HG03469 (cell line): ENCODE results near the gene CACNA1C.
"Not testable (repeated sequence)": the region's sequence is repeated elsewhere in the genome, so short reads cannot be mapped to it uniquely, and the experiment has no call there.

Experiments
- ATAC-seq: cut with Tn5 transposase; IDR thresholded peaks from one replicate; pipeline ENCODE4 v1.9.1; 2021; ENCODE audit warnings: mild to moderate bottlenecking, moderate library complexity, moderate number of reproducible peaks; ENCODE audit not compliant: unreplicated experiment

The CACNA1C gene

DNA sequence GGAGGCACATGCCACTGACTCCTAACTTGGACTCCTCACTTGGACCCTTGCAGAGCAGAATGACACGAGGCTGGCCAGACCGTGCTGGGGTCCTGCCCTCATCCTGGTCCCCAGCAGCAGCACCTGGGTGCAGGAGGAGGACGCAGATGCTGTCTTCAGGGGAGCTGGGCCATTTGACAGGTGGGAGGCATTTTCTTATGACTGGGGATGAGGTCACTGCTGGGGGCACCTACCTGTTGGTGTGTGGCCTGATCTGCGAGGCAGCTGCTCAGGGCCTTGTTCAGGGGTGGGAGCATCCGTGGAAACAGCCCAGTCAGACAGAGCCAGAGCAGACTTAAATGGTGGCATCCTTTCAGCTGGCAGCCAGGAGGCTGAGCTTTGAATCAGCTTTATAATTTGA is 57.3 kb downstream of the CACNA1C start:
- no peak for ATAC-seq

DNA sequence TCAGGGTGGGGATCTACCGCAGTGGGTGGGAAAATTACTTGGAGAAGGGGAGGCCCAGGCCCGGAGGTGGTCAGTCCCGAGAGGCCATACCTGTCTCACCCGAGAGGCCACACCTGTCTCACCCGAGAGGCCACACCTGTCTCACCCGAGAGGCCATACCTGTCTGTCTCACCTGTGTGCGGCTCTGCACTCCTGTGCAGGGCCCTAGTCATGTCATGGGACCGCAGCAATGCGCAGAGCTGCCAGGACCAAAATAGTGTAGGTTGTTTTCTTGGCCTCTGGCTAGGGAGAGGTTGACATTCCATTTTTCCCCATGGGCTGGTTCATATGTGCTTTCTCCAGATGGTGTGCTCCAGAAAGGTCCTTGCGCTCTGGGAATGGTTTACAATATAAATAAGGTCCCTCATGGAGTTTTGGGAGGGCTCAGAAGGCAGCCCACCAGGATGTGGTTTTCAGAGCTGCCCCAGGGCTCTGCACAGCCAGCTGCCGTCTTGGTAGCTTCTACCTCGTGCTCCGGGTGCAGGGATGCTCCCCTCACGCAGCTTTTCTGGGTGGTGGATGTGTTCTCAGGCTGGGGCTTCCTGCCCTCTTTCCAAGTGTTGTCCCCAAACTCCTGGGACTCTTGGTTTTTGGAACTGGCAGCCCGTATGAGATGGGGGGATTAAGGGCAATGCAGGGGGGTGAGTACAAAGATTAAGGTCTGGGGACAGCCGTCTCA is 58.2 kb downstream of the CACNA1C start:
- no peak for ATAC-seq

DNA sequence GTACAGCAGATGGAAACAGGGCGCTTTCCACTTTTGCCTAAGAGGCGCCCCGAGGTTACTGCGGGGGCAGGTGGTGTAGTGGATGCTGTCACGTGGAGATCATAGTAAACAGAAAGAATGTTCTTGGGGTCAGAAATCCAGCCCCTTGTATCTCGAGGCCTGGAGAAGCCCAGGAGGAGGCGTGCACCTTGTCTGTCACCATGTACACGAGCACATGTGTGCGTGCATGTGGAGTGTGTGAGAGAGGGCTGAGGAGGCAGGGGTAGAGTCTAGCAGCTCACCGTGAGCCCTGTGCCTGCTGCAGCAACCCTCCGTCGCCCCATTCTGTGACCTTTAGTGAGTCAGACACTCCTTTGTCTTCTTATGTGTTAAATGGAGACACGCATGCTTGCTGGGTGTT is 59.0 kb downstream of the CACNA1C start:
- ATAC-seq, result no peak

DNA sequence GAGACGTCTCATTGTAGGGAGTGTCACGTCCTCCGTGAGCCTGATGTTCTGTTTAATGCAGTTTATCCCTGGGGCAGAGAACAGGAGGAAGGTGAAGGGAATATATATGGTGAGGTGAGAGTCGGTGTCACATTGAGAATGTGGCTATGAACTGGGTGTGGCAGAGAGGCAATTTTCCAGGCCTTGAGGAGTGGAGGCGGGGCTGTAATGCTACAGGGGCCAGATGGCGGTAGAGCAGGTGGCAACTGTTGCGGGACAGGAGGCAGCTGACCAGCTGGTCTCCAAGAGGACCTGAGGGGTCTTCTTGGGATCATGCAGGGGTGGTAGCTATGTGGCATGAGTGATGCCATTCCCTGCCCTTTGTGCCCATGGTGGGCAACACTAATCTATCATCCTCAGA is 59.6 kb downstream of the CACNA1C start:
- ATAC-seq, result no peak

DNA sequence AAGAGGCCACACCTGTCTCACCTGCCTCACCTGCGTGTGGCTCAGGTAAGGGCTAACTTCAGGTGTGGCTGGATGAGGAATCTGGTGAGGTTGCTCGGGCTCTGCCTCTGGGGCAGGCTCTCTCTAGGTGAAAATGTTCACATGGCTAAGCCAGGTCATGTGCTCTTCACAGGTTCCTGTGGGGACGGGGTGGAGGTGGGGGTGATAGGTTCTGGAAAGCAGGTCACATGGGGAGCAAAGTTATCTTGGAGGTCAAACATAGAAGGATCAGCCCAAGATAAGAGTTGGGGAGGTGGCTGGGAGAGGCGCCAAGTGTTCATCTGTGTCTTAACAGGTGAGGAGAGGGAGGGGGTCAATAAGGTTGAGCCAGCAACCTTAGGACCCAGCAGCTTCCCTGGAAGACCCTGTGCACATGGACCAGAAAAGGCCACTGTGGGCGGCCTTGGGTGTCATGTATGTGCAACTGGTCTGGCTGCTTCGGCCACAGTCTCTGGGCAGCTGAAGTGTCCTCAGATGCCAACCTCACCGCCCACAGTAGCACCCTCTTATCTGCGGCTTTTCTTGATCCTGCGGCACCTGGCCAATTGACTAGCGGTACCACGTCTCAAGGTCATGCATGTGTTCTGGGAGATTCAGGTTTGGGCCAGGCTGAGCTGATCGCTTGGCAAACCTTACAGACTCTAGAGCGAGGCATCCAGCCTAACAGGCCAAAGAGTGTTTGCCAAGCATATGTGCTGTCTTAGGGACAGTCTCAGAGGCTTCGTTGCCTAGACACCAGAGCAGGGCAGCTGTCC is 60.5 kb downstream of the CACNA1C start:
- ATAC-seq, result no peak

DNA sequence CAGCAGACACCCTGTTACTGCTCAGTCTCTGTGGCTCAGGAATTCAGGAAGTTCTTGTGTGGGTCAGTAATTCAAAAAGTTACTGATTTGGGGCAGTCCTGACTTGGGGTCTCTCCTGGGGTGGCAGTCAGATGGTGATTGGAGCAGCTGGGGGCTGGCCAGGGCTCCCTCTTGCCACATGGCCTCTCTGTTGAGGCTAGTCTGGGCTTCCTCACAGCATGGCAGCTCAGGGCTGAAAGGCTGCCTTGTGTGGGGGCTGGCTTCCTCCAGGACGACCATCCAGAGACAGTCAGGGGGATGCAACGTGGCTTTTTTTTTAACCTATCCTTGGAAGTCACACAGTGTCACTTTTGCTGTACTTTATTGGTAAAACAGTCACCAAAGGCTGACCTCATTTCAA is 61.3 kb downstream of the CACNA1C start:
- no peak for ATAC-seq

DNA sequence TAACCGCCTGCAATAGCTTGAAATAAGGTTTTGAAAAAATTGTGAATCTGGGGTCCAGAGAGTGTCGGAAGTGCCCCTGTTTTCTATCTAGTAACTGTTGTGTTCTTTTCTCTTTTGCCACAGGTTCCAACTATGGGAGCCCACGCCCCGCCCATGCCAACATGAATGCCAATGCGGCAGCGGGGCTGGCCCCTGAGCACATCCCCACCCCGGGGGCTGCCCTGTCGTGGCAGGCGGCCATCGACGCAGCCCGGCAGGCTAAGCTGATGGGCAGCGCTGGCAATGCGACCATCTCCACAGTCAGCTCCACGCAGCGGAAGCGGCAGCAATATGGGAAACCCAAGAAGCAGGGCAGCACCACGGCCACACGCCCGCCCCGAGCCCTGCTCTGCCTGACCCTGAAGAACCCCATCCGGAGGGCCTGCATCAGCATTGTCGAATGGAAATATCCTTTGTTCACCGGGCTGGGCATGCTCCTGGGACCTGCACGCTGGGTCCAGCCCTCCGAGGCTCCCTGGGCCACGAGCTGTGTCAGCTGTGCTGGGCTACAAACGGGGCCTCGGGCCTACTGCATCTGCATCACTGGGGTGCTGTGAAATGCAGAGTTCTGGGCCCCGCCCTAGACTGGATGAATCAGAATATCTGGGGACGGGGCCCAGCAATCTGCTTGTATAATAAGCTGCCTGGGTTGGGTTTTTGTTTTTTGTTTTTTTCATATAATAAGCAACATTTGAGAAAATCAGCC is 62.5 kb downstream of the CACNA1C start:
- ATAC-seq, result no peak

DNA sequence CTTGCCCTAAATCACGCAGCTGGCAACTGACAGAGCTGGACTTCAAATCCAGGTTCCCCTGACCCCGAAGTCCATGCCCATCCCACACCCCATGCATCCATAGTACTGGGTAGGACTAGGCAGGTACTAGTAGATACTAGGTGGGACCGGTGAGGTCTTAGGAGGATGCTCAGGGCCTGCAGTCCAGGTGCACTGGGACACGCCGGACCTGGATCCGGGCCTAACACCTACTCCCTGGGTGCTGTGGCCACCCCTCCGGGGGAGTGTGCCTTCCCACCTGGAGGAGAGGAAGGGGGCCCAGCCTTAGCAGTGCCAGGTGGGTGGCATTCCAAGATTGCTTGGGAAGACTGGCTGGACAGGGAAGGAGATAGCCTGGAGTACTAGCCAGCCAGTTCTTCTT is 64.8 kb downstream of the CACNA1C start:
- no peak for ATAC-seq

DNA sequence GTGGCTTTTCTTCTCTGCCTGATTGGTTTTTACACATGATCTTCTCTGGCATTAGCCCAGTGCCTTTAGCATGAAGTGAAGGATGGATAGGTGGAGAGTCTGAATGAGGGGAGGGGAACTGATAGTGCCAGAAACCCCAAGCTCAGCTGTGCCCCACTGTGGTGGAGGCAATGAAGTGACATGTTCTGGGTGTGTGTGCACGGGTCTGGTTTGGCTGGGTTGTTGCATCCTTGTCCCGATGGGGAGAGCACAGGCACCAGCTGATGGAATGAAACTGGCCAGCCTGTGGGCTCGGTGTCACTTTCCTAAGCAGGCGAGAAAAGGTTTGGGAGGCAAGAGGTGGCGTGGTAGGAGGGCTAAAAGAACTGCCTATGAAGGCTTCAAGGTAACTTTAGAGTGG is 65.3 kb downstream of the CACNA1C start:
- no peak for ATAC-seq

DNA sequence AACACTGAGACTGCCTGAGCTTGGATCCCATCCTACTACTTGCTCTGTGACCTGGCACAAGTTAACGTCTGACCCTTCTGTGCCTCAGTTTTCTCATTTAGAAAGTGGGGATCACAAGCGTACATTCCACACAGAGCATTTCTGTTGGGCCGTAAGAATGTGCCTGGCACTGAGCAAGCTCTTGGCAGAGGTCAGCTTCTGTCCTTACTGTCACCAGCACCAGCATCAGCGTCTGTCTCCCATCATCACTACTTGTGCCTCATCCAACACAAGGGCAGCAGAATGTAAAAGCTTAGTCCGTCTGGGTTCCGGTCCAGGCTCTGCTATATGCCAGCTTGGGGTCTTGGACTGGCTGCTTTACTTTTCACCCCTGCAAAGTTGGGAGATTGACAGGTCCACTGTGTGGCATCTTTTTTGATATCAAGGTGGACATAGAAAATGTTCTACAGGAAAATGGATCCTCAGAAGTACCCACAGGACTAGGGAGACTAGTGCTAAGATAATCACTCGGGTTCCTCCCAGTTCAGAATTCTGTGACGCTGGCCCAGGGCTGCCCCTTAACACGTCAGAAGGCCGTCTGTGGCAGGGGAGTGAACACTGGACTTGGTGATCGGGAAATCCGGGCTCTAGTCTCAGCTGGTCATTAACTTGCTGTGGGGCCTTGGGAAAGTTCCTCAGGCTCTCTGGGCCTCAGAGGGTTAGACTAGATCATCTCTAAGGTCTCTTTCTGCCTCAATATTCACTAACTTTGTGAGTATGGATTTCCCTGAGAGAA is 65.9 kb downstream of the CACNA1C start:
- no peak for ATAC-seq

DNA sequence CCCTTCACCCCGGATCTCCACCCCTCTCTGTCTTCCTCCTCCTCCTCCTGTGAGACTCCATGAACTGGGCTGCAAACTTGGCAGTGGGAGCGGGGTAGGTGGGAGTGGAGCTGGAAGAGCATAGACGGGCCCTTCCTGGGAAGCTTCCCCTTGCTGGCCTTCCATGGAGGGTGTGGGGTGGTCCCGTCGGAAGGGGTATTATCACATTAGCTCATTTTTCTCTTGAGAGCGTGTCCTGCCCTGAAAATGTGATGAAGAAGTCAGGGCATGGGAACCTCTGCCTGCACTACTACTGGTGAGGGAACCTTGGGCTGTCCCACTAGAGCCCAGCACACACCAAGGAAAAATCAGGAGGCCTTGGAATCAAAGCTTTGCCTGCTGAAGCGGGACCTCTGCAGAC is 66.5 kb downstream of the CACNA1C start:
- no peak for ATAC-seq

DNA sequence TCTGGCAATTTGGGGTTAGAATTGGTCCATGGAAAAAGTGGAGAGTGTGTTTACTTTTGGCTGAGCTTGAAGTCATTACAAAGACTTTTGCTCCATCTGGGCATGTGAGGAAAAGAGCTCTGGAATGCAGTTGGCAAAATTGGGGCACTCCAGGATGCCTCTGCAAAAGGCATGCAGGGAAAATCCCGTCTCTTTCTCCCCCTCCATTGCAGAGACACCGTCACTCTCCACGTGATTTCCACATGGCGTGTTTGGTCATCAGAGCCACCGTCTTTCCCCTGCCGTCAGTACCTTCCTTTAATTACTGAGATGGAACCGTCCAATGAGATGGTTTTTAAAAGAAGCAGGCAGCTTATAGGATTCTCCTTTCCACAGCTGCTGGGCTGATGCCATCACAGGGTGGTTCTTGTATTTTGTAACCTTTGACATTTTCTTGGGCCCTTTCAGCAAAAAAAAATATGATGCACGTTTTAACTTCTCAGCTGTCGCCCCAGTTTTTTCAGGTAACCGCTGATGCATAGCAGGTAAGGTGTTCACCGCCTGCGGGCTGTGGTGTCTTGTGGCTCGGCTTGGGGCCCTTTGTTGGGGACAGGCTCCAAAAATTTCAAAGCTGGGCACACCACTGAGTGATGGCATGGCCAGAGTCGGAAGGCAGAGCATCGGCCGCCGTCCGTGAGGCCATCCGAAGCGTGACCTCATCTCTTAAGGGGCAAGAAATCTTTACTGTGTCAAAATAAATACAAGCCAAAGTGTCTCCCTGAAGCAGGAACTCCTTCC is 68.4 kb downstream of the CACNA1C start:
- no peak for ATAC-seq

DNA sequence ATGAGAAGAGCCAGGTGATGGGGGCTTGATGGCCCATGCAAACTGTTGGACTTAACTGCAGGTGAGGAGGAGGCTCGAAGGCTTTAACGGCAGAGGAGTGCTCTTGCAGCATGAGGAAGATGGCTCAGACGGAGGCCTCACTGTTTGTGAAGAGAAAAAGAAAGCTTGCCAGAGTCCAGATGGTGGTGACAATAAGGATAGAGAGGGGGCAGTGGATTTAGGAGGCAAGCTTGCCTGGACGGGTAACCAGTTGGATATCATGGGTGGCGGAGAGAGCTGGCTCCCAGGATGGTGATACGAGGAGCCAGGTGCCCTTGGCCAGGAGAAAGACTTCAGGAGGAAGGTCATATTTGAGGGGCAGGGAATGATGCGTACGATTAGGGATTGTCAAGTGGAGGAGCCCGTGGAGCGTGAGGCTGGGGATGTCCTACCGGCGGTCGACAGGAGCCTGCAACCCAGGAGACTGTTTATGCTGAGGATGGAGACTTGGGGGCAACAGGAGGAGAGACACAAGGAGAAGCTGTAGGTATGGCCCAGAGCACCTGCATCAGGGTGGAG is 71.8 kb downstream of the CACNA1C start:
- no peak for ATAC-seq

DNA sequence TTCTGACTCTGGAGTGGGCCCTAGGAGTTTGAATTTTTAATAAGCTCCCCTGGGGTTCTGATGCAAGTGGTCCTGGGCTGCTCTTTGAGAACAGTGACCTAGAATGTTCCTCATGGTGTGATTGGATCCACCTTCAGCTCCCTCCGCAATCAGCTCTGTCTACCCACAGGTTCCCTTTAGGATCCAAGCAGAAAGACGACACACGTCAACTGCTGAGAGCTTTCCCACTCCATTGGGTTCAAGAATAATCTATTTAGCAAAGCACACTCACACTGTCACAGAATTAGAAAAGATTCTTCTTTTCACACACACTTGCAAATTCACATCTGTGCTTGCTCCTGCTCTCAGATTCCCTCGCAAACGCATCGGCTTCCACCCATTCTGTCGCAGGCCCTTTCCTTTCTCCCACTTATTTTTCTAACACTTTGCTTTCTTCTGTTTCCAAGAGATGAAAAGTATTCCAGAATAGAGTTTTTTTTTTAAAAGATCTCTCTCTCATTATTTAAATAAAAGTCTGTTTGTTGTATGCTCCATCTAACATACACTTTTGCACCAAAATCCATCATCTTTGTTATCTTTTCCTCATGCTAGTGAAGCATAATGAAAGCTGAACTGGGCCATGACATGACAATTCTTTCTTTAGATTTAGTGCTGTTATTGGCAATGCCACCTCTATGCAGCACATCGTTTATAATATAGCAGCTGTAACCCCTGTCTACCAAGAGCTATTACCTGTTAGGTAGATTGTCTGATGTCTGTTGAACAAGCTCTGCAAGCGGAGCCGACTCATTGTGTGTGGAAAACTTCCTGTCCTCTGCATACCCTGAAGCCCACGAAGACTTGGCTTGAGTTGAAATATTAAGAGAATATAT is 73.1 kb downstream of the CACNA1C start:
- ATAC-seq, result no peak

DNA sequence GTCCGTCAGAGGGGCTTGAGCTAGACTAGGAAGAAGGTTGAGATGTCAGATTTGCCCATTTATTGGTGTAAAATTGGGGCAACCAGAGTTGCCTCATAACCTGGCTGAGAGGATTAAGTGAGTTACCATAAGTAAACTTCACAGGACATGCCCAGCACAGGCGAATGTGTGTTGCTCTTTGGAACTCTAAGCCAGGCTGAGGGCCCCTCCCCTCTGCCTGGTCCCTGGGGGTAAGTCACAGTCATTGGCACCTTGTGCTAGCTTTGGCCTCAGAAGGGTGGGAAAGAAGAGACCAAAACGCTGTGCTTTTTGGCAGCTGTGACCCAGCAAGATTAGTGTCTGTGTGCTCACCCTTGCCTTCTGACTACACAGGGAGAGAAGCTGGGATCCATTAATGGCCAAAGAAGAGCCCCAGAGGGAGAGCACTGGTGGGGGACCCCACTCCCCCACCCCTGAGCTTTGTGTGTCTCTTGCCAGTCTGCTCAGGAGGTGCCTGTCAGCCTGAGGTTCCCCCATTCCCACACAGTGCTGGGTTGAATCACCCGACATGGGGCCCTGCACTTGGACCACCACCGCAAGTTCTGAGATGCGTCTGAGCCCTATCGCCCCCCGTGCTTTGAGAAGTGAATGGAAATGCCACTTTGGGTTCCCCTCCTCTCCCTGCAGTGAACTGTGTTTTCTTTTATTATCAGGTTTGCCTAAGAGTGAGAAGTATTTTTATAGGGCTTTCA is 74.1 kb downstream of the CACNA1C start:
- ATAC-seq, result no peak

DNA sequence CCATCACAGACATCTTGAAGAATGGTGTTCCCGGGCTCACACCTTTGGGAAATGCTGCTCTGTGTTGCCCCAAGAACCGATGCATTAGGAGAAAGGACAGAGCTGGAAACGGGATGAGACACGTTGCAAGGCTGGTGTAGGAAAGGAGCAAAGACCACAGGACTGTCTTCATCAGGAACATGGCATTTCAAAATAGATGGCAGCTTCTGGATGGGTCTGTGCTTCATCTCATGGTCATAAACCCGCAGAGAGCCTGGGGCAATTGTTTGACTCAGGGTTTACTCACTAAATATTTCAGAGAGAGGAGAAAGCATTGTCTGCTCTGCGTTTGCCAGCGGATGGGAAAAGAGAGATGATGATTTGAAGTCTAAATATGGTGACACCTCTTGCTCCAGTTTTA is 76.3 kb downstream of the CACNA1C start:
- no peak for ATAC-seq

DNA sequence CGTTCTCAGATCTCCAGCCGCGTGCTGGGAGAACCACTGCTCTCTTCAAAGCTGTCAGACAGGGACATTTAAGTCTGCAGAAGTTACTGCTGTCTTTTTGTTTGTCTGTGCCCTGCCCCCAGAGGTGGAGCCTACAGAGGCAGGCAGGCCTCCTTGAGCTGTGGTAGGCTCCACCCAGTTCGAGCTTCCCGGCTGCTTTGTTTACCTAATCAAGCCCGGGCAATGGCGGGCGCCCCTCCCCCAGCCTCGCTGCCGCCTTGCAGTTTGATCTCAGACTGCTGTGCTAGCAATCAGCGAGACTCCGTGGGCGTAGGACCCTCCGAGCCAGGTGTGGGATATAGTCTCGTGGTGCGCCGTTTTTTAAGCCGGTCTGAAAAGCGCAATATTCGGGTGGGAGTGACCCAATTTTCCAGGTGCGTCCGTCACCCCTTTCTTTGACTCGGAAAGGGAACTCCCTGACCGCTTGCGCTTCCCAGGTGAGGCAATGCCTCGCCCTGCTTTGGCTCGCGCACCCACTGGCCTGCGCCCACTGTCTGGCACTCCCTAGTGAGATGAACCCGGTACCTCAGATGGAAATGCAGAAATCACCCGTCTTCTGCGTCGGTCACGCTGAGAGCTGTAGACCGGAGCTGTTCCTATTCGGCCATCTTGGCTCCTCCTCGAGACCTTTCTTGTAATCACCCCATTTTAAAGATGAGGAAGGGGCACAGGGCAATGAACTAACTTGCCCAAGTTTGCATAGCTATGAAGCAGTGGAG is 83.1 kb downstream of the CACNA1C start:
- not testable (repeated sequence) for ATAC-seq

DNA sequence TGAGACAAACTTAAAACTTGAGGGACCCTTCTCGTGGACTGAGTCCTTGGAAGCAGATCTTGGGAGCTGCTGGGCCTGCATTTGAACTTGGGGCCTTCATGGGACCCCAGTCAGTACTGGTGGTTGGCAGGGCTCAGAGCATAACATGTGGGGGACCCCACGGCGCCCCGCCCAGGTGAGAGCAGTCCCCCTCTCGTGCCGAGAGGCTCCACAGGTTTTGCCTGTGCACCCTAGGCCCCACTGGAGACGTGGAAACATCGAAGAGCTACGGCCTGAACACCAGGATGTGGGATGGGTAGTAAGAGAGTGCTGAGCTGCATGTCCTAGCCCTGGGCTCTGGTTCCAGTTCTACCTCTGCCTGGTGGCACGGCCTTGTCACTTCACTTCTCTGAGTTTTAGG is 84.1 kb downstream of the CACNA1C start:
- ATAC-seq, result no peak
